A549 treated with CORT108297 at 1 μM for 4 hours (cell line): ENCODE measurements around the gene HOOK1. TPM values are rescaled to one million over a fixed set of nuclear protein-coding genes. Genes with fewer than 3 reads are reported as not detected.

Experiments
- total RNA-seq: library from RNA; stranded (reverse); fragments of 200-300 nt; extraction: Qiagen RNA extraction; gene quantifications from 5 replicates; pipeline ENCODE4 v1.2.3, GENCODE V29; 2022

Gene HOOK1
- 0.14 to 0.45 TPM (median 0.32 TPM) in 5 replicates for total RNA-seq

DNA sequence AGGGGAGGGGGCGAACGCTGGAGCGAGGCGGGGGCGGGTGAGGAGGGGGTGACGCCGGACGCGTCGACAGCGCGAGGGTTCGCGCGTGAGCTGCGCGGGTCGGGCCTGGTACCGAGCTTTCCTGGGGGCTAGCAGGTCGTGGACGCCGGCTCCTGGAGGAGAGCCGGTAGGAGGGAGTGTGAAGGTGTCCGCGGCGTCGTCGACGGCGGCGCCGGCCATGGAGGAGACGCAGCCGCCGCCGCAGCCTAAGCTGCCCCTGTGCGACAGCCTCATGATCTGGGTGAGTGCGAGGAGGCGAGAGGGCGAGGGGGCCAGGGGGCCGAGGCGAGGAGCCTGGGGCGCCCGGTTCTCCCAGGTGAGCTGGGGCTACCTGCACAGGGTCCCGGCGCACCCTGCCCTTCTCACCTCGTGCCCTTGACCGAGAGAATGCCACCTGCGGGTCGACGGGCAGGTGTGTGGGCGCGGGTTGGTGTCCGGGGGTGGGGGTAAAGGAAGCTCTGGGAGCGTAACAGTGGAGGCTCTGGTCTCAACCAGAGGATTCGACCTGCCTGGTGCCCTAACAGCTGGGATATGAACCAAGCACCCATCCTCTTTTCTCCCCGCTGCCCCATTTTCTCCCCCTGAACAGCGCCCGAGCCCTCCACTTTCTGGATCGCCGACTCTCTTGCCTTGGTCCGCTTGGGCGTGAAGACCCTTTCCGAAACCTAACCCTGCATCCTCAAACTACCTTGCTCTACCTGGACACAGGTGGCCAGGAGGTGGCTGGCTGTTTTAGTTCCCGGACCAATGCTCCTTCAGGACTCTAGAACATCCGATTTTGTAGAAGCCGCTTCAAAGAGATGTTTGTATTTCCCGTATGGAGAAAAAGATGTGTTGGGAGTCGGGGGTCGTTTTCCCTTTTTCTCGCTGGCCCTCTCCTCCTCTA lies at the start of gene HOOK1:
TSS of gene HOOK1 (plus strand) at position 49 of the 925 bp plus-strand sequence. CDS start at position 218, 169 bp downstream.

Other genes with a start within 250 kb of the HOOK1 start
- 0.06 to 0.12 TPM (median 0.07 TPM) in 5 replicates for gene CYP2J2, start 111.8 kb downstream of the HOOK1 start, total RNA-seq